Measurements from ENCODE around the gene SH3D19.

GRCh38 chr4:151165205-151166000 is 160.0 kb downstream of the SH3D19 start:
- no peak for TF ChIP-seq POLR2A (IDR thresholded peaks at IDR 0.05)
- no peak for TF ChIP-seq CTCF (IDR thresholded peaks at IDR 0.05)
- TF ChIP-seq EP300 (IDR thresholded peaks at IDR 0.05): no peak

Data from ovary (tissue), 3 donors.